ENCODE measurements around the gene WDR70.

DNA sequence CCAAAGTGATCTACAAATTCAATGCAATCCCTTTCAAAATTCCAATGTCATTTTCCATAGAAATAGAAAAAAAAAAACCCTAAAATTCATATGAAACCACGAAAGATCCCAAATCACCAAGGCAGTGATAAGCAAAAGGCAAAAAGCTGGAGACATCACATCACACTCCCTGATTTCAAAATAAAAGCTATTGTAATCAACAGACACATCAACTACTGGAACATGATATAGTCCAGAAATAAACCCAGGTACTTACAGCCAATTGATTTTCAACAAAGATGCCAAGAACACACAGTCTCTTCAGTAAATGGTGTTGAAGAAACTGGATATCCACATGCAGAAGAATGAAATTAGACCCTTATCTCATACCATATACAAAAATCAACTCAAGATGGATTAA is 224.0 kb downstream of the WDR70 start:
- TF ChIP-seq POLR2A (IDR thresholded peaks at IDR 0.05; ENCODE audit: low read depth, low read length) (no peak), TARDBP (IDR thresholded peaks at IDR 0.05; ENCODE audit: borderline replicate concordance) (no peak), POLR2AphosphoS5 (IDR thresholded peaks at IDR 0.05; ENCODE audit: low read length) (no peak), MXI1 (IDR thresholded peaks at IDR 0.05; ENCODE audit: low read depth, low read length) (no peak), TAF1 (IDR thresholded peaks at IDR 0.05; ENCODE audit: borderline replicate concordance, low read depth, low read length) (no peak), FOXM1 (IDR thresholded peaks at IDR 0.05; ENCODE audit: low read depth, low read length) (no peak), JUND (IDR thresholded peaks at IDR 0.05; ENCODE audit: low read depth, low read length) (no peak), EZH2 (IDR thresholded peaks at IDR 0.05; ENCODE audit: borderline replicate concordance, control insufficient read depth, low read depth, low read length) (no peak)
- TF ChIP-seq, protein P1, sequence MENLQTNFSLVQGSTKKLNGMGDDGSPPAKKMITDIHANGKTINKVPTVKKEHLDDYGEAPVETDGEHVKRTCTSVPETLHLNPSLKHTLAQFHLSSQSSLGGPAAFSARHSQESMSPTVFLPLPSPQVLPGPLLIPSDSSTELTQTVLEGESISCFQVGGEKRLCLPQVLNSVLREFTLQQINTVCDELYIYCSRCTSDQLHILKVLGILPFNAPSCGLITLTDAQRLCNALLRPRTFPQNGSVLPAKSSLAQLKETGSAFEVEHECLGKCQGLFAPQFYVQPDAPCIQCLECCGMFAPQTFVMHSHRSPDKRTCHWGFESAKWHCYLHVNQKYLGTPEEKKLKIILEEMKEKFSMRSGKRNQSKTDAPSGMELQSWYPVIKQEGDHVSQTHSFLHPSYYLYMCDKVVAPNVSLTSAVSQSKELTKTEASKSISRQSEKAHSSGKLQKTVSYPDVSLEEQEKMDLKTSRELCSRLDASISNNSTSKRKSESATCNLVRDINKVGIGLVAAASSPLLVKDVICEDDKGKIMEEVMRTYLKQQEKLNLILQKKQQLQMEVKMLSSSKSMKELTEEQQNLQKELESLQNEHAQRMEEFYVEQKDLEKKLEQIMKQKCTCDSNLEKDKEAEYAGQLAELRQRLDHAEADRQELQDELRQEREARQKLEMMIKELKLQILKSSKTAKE (IDR thresholded peaks at IDR 0.05; ENCODE audit: low read depth, poor library complexity, severe bottlenecking) = no peak
- TF ChIP-seq, protein P2, sequence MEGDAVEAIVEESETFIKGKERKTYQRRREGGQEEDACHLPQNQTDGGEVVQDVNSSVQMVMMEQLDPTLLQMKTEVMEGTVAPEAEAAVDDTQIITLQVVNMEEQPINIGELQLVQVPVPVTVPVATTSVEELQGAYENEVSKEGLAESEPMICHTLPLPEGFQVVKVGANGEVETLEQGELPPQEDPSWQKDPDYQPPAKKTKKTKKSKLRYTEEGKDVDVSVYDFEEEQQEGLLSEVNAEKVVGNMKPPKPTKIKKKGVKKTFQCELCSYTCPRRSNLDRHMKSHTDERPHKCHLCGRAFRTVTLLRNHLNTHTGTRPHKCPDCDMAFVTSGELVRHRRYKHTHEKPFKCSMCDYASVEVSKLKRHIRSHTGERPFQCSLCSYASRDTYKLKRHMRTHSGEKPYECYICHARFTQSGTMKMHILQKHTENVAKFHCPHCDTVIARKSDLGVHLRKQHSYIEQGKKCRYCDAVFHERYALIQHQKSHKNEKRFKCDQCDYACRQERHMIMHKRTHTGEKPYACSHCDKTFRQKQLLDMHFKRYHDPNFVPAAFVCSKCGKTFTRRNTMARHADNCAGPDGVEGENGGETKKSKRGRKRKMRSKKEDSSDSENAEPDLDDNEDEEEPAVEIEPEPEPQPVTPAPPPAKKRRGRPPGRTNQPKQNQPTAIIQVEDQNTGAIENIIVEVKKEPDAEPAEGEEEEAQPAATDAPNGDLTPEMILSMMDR (IDR thresholded peaks at IDR 0.05 in 2 of 3, conservative IDR thresholded peaks at IDR 0.05 in 1 of 3; ENCODE audit: control insufficient read depth in 2 of 3, extremely low read depth in 1 of 3, insufficient read depth in 1 of 3, low read depth in 3 of 3, low read length in 3 of 3) = no peak

All from GM12878 (cell line).